ENCODE data around the gene SMG9.

- TF ChIP-seq, protein P1, sequence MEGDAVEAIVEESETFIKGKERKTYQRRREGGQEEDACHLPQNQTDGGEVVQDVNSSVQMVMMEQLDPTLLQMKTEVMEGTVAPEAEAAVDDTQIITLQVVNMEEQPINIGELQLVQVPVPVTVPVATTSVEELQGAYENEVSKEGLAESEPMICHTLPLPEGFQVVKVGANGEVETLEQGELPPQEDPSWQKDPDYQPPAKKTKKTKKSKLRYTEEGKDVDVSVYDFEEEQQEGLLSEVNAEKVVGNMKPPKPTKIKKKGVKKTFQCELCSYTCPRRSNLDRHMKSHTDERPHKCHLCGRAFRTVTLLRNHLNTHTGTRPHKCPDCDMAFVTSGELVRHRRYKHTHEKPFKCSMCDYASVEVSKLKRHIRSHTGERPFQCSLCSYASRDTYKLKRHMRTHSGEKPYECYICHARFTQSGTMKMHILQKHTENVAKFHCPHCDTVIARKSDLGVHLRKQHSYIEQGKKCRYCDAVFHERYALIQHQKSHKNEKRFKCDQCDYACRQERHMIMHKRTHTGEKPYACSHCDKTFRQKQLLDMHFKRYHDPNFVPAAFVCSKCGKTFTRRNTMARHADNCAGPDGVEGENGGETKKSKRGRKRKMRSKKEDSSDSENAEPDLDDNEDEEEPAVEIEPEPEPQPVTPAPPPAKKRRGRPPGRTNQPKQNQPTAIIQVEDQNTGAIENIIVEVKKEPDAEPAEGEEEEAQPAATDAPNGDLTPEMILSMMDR (IDR thresholded peaks at IDR 0.05): no peak
- no peak for TF ChIP-seq POLR2A (IDR thresholded peaks at IDR 0.05; ENCODE audit: low read depth)
These were observed 26.2 kb upstream of the SMG9 start, which contains the start of gene KCNN4 for GRCh38 chr19:43780706-43781525.
